Mucosa of rectum (tissue), 2 donors: ENCODE data around the gene TUBA4A.

Source experiments
- H3K27ac ChIP-seq, 2 donors: one replicate each; pipeline ENCODE4 v1.7.0; 2013; ENCODE audit warnings: inconsistent platforms in 2 of 2, low read depth in 2 of 2, low read length in 2 of 2
- H3K27me3 ChIP-seq, 2 donors: one replicate each; pipeline ENCODE4 v1.7.0; 2013; ENCODE audit warnings: low read length in 2 of 2; ENCODE audit not compliant: control insufficient read depth in 2 of 2, insufficient read depth in 2 of 2
- H3K36me3 ChIP-seq, 2 donors: one replicate each; pipeline ENCODE4 v1.7.0; 2013; ENCODE audit warnings: low read length in 2 of 2; ENCODE audit not compliant: control insufficient read depth in 2 of 2, insufficient read depth in 2 of 2
- H3K4me1 ChIP-seq, 2 donors: one replicate each; pipeline ENCODE4 v1.7.0; 2013; ENCODE audit warnings: low read length in 2 of 2, mild to moderate bottlenecking in 1 of 2; ENCODE audit not compliant: control insufficient read depth in 2 of 2, insufficient read depth in 2 of 2
- H3K4me3 ChIP-seq, 2 donors: one replicate each; pipeline ENCODE4 v1.7.0; 2013; ENCODE audit warnings: low read length in 2 of 2
- H3K9ac ChIP-seq, 2 donors: one replicate each; pipeline ENCODE4 v1.7.0; 2013; ENCODE audit warnings: low read length in 2 of 2, low read depth in 1 of 2, mild to moderate bottlenecking in 1 of 2
- H3K9me3 ChIP-seq, 2 donors: one replicate each; pipeline ENCODE4 v1.7.0; 2013; ENCODE audit warnings: low read length in 2 of 2; ENCODE audit not compliant: control insufficient read depth in 2 of 2
- donor health status: healthy.
- donor health status: Normal muscosa, but diverticular disease.

Gene TUBA4A

GRCh38 chr2:219279916-219280516, 26.3 kb upstream of the TUBA4A start:
- Histone ChIP-seq H3K9me3 (no peaks in the 10 kb centered on the region), H3K27me3 (no peaks in the 10 kb centered on the region), H3K36me3 (peaks cover 28 to 30% of the 10 kb centered on the region in 2 donors), H3K9ac (peak overlapping the region; percentile 91 to 94), H3K4me1 (peaks cover 23 to 26% of the 10 kb centered on the region in 2 donors), H3K4me3 (peak overlapping the region; percentile 82 to 86), H3K27ac (peak overlapping the region; percentile 93 to 96)

GRCh38 chr2:219279151-219279915, 25.6 kb upstream of the TUBA4A start, which contains the start of gene DNAJB2:
Gene DNAJB2, plus strand, starts transcription at chr2:219279366. Its CDS starts 468 bp downstream, at chr2:219279834.
- H3K36me3 ChIP-seq = peaks cover 26 to 27% of the 10 kb centered on the region in 2 donors
- peaks cover 23 to 26% of the 10 kb centered on the region in 2 donors for H3K4me1 ChIP-seq
- peak within 1 kb of the TSS; percentile 93 to 96 for H3K27ac ChIP-seq
- no peaks in the 10 kb centered on the region for H3K27me3 ChIP-seq
- peak within 1 kb of the TSS; percentile 82 to 86 for H3K4me3 ChIP-seq
- peak within 1 kb of the TSS; percentile 91 to 94 for H3K9ac ChIP-seq
- no peaks in the 10 kb centered on the region for H3K9me3 ChIP-seq

- peaks cover 21 to 24% of the 10 kb centered on the region in 2 donors for H3K36me3 ChIP-seq
- peak overlapping the region; percentile 72 to 77 for H3K4me3 ChIP-seq
- H3K9me3 ChIP-seq = no peaks in the 10 kb centered on the region
- no peaks in the 10 kb centered on the region for H3K27me3 ChIP-seq
- H3K4me1 ChIP-seq = peaks cover 23 to 26% of the 10 kb centered on the region in 2 donors
- peak overlapping the region; percentile 93 to 96 for H3K27ac ChIP-seq
- peak overlapping the region; percentile 87 to 94 for H3K9ac ChIP-seq
Observed at GRCh38 chr2:219278655-219279150, 25.0 kb upstream of the TUBA4A start.

GRCh38 chr2:219277703-219278654, 24.3 kb upstream of the TUBA4A start:
- Histone ChIP-seq H3K9ac (peak overlapping the region; percentile 87 to 94), H3K36me3 (peaks cover 16 to 18% of the 10 kb centered on the region in 2 donors), H3K4me3 (peak overlapping the region; percentile 42 to 71), H3K27ac (peak overlapping the region; percentile 48 to 96), H3K9me3 (no peaks in the 10 kb centered on the region), H3K27me3 (no peaks in the 10 kb centered on the region), H3K4me1 (peaks cover 23 to 26% of the 10 kb centered on the region in 2 donors)

GRCh38 chr2:219274361-219274921, 20.7 kb upstream of the TUBA4A start:
- Histone ChIP-seq H3K9ac (no peak overlapping the region), H3K27me3 (no peaks in the 10 kb centered on the region), H3K36me3 (no peaks in the 10 kb centered on the region), H3K4me1 (peaks cover 15 to 18% of the 10 kb centered on the region in 2 donors), H3K4me3 (no peak overlapping the region), H3K27ac (no peak overlapping the region), H3K9me3 (no peaks in the 10 kb centered on the region)

- no peaks in the 10 kb centered on the region for H3K36me3 ChIP-seq
- H3K9me3 ChIP-seq = no peaks in the 10 kb centered on the region
- no peaks in the 10 kb centered on the region for H3K27me3 ChIP-seq
- no peak overlapping the region for H3K4me3 ChIP-seq
- H3K27ac ChIP-seq = no peak overlapping the region
- no peak overlapping the region for H3K9ac ChIP-seq
- H3K4me1 ChIP-seq = peaks cover 15 to 17% of the 10 kb centered on the region in 2 donors
Observed at GRCh38 chr2:219273937-219274336, 20.2 kb upstream of the TUBA4A start.

GRCh38 chr2:219272995-219273394, 19.3 kb upstream of the TUBA4A start:
- Histone ChIP-seq H3K36me3 (no peaks in the 10 kb centered on the region), H3K9me3 (no peaks in the 10 kb centered on the region), H3K27me3 (no peaks in the 10 kb centered on the region), H3K4me3 (no peak overlapping the region), H3K9ac (no peak overlapping the region), H3K27ac (no peak overlapping the region), H3K4me1 (peaks cover 6 to 8% of the 10 kb centered on the region in 2 donors)

GRCh38 chr2:219272356-219272755, 18.6 kb upstream of the TUBA4A start:
- Histone ChIP-seq H3K36me3 (no peaks in the 10 kb centered on the region), H3K9ac (no peak overlapping the region), H3K27me3 (no peaks in the 10 kb centered on the region)

GRCh38 chr2:219271021-219271420, 17.3 kb upstream of the TUBA4A start:
- Histone ChIP-seq H3K4me1 (peaks cover 0 to 3% of the 10 kb centered on the region in 2 donors), H3K36me3 (no peaks in the 10 kb centered on the region), H3K9me3 (no peaks in the 10 kb centered on the region), H3K27me3 (no peaks in the 10 kb centered on the region), H3K9ac (no peak overlapping the region), H3K27ac (no peak overlapping the region), H3K4me3 (no peak overlapping the region)

More at GRCh38 chr2:219272356-219272755, 18.6 kb upstream of the TUBA4A start:
- peaks cover under 1 to 3% of the 10 kb centered on the region in 2 donors for H3K4me1 ChIP-seq
- no peak overlapping the region for H3K27ac ChIP-seq
- no peaks in the 10 kb centered on the region for H3K9me3 ChIP-seq
- no peak overlapping the region for H3K4me3 ChIP-seq
